Tibial nerve (tissue), 4 donors: ENCODE results near the gene TRIP10. TPM values are rescaled to one million over a fixed set of nuclear protein-coding genes. Genes with fewer than 3 reads are reported as not detected.

Source experiments
- DNase-seq, 2 donors: peaks; one replicate each; pipeline ENCODE4 v3.0.0-alpha.2; 2019; ENCODE audit warnings: low spot score in 2 of 2
- H3K27ac ChIP-seq, 4 donors: fragments of 200-600 bp; sonication (generic) in 3 of 4; one replicate each; pipeline ENCODE4 v1.5.1; 2017 to 2019; ENCODE audit warnings: mild to moderate bottlenecking in 1 of 4
- H3K27me3 ChIP-seq, 2 donors: fragments of 200-600 bp; sonication (generic) in 1 of 2; one replicate each; pipeline versions ENCODE4 v1.5.1 to v1.6.0; 2017 to 2019
- H3K36me3 ChIP-seq, 3 donors: fragments of 200-600 bp; sonication (generic); one replicate each; pipeline ENCODE4 v1.5.1; 2018 to 2019
- H3K4me1 ChIP-seq, 4 donors: fragments of 200-600 bp; sonication (generic) in 3 of 4; one replicate each; pipeline ENCODE4 v1.5.1; 2017 to 2019
- H3K4me3 ChIP-seq, 4 donors: fragments of 200-600 bp; sonication (generic) in 3 of 4; one replicate each; pipeline ENCODE4 v1.5.1; 2017 to 2019; ENCODE audit warnings: mild to moderate bottlenecking in 1 of 4, moderate library complexity in 1 of 4
- H3K9me3 ChIP-seq, 4 donors: fragments of 200-600 bp; sonication (generic) in 3 of 4; one replicate each; pipeline ENCODE4 v1.5.1; 2017 to 2019
- EP300 ChIP-seq, 2 donors: sonication (generic); formaldehyde crosslinking; IDR thresholded peaks; one replicate each; pipeline ENCODE4 v1.6.1; 2017; ENCODE audit warnings: antibody characterized with exemption in 2 of 2, mild to moderate bottlenecking in 1 of 2
- POLR2A ChIP-seq, 2 donors: fragments of 450-650 bp; IDR thresholded peaks; one replicate each; pipeline ENCODE4 v1.6.1; 2017; ENCODE audit warnings: antibody characterized with exemption in 2 of 2, mild to moderate bottlenecking in 2 of 2, moderate library complexity in 2 of 2
- WGBS, 2 donors: methylation state at CpG; one replicate each; pipeline ENCODE4 v1.1.5; 2018; 5-methylcytosine and 5-hydroxymethylcytosine counted together
- total RNA-seq, 4 donors: library from RNA; depleted of rRNA; stranded (reverse); fragments of >200 nt; gene quantifications; one replicate each; pipeline ENCODE4 v1.1.0, GENCODE V29; 2016
- TF ChIP-seq, protein P1 (sequence below), 5 experiments: fragments of 200-600 bp in 3 of 5; fragments of 450-650 bp in 2 of 5; sonication (generic) in 3 of 5; IDR thresholded peaks; one replicate each; pipeline ENCODE4 v1.5.1; 2016 to 2019; ENCODE audit warnings: antibody characterized with exemption in 5 of 5, mild to moderate bottlenecking in 3 of 5, moderate library complexity in 2 of 5

The TRIP10 gene
- total RNA-seq, 4 donors from 2014 or later = 96.1 to 148 (median 110) TPM

DNA sequence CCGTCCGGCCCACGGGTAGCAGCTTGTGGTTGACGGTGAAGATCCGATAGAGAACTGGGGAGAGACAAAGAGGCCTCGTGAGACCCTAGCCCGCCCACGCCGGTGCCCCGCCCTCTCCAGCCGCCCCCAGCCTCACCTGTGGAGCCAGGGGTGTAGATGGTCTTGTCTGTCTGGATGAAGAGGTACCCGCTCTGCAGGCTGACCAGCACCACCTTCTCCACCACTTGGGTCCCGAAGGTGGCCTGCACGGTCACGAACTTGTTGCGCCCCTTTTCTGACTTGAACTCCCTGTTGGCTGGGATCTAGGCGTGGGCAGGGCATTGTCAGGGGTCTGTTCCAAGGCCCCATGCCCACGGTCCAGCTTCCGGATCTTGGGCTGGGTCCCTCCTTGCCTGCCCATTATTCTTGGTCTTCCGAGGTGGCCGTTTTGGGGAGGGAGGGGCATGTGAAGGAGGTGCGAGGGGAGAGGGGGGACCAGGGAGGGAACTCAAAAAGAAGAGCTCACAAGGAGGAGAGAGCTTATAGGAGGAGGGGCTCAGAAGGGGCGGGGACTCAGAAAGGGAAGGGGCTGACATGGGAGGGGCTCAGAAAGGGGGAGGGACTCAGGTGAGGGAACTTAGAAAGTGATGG, 21.3 kb upstream of the TRIP10 start:
- TF ChIP-seq, protein P1, sequence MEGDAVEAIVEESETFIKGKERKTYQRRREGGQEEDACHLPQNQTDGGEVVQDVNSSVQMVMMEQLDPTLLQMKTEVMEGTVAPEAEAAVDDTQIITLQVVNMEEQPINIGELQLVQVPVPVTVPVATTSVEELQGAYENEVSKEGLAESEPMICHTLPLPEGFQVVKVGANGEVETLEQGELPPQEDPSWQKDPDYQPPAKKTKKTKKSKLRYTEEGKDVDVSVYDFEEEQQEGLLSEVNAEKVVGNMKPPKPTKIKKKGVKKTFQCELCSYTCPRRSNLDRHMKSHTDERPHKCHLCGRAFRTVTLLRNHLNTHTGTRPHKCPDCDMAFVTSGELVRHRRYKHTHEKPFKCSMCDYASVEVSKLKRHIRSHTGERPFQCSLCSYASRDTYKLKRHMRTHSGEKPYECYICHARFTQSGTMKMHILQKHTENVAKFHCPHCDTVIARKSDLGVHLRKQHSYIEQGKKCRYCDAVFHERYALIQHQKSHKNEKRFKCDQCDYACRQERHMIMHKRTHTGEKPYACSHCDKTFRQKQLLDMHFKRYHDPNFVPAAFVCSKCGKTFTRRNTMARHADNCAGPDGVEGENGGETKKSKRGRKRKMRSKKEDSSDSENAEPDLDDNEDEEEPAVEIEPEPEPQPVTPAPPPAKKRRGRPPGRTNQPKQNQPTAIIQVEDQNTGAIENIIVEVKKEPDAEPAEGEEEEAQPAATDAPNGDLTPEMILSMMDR (IDR thresholded peaks at IDR 0.05) = no peak
- TF ChIP-seq POLR2A (IDR thresholded peaks at IDR 0.05) = no peak
- no peaks in the 10 kb centered on the region for H3K27me3 ChIP-seq
- H3K4me3 ChIP-seq = no peak overlapping the region
- H3K4me1 ChIP-seq = peaks cover 0 to 36% (median 10%) of the 10 kb centered on the region in 4 donors
- H3K9me3 ChIP-seq = no peaks in the 10 kb centered on the region
- no peak overlapping the region for H3K27ac ChIP-seq
- WGBS, 2 donors = 65 to 67% methylated on average over 23 of the region's 23 CpGs
- DNase-seq = no peak
- H3K36me3 ChIP-seq = no peaks in the 10 kb centered on the region

DNA sequence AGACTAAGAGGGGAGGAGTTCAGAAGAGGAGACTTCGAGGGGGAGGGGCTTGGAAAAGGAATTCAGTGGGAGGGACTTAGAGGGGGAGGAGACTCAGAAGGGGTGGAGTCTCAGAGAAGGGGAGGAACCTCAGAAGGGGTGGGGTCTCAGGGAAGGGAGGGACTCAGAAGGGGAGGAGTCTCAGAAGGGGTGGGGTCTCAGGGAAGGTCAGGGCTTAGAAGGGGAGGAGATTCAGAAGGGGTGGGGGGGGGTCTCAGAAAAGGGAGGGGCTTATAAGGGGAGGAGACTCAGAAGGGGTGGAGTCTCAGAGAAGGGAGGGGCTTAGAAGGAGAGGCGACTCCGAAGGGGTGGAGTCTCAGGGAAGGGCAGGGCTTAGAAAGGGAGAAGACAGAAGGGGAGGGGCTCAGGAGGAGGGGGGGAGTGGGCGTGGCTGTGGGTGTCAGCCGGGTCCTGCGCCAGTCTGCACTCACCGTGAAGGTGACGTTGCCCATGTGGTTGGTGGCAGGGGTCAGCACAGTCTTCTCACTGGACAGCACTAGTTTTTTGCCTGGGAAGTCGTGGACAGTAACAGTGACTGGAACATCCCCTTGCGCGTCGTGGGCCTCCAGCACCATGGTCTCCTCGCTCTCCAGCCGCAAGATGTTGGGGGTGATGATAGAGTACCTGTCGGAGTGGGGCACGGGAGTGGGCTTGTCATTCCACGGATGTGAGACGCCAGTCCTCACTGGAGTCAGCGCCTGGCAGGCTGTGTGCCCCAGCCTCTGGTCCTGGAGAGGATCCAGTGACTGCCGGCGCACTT, 20.5 kb upstream of the TRIP10 start:
- no peaks in the 10 kb centered on the region for H3K36me3 ChIP-seq
- TF ChIP-seq, protein P1 (IDR thresholded peaks at IDR 0.05) = no peak
- TF ChIP-seq EP300 (IDR thresholded peaks at IDR 0.05) (no peak), POLR2A (IDR thresholded peaks at IDR 0.05) (no peak)

DNA sequence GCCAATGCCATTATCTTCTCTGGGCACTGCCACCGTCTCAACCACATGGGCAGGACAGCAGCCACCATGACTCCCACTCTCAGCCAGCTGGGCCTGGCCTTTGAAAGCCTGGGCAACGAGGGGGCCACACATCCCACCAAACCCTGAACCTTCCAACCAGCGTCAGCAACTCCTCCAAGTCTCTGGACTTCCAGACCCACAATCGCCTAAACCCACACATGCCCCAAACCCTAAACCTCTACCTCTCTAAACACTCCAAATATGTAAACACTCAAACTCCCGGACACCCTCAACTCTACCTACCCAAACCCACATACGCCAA, 20.0 kb upstream of the TRIP10 start:
- Histone ChIP-seq H3K27ac (no peak overlapping the region), H3K4me1 (peaks cover 0 to 45% (median 10%) of the 10 kb centered on the region in 4 donors), H3K9me3 (no peaks in the 10 kb centered on the region), H3K4me3 (peak overlapping the region in 2 of 4 donors; percentile 15 to 46), H3K27me3 (no peaks in the 10 kb centered on the region), H3K36me3 (no peaks in the 10 kb centered on the region)
- no peak for DNase-seq
- TF ChIP-seq, protein P1 (IDR thresholded peaks at IDR 0.05) = no peak
- TF ChIP-seq EP300 (IDR thresholded peaks at IDR 0.05) (no peak), POLR2A (IDR thresholded peaks at IDR 0.05) (no peak)
- 84 to 89% methylated on average over 6 of the region's 6 CpGs for WGBS, 2 donors

More for the DNA sequence above, 20.5 kb upstream of the TRIP10 start:
- DNase-seq = no peak
- peak overlapping the region in 2 of 4 donors; percentile 15 to 46 for H3K4me3 ChIP-seq
- H3K4me1 ChIP-seq = peaks cover 0 to 43% (median 10%) of the 10 kb centered on the region in 4 donors
- H3K9me3 ChIP-seq = no peaks in the 10 kb centered on the region
- no peaks in the 10 kb centered on the region for H3K27me3 ChIP-seq
- 75 to 77% methylated on average over 18 to 21 of the region's 21 CpGs for WGBS, 2 donors
- no peak overlapping the region for H3K27ac ChIP-seq

DNA sequence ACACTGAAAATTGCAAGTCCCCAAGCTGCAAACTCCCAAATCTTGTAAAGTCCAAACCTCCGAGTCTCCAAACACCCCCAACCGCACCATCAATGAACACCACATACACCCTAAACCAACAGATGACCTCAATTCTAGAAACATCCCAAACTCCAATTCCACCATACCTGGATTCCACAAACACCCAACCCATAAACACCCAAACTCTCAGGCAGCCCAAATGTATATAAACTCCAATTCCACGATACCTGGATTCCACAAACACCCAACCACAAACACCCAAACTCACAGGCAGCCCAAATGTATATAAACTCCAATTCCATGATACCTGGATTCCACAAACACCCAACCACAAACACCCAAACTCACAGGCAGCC, 19.5 kb upstream of the TRIP10 start:
- Histone ChIP-seq H3K36me3 (no peaks in the 10 kb centered on the region), H3K4me3 (peak overlapping the region in 2 of 4 donors; percentile 12 to 46), H3K27ac (peak overlapping the region in 1 of 4 donors; percentile 44), H3K27me3 (no peaks in the 10 kb centered on the region), H3K4me1 (peaks cover 0 to 47% (median 10%) of the 10 kb centered on the region in 4 donors), H3K9me3 (no peaks in the 10 kb centered on the region)
- DNase-seq = no peak
- TF ChIP-seq EP300 (IDR thresholded peaks at IDR 0.05) = no peak
- no peak for TF ChIP-seq POLR2A (IDR thresholded peaks at IDR 0.05)
- TF ChIP-seq, protein P1 (IDR thresholded peaks at IDR 0.05) = no peak
- 85 to 89% methylated on average over 3 of the region's 3 CpGs for WGBS, 2 donors
